Natural killer cell (primary cell): Measurements from ENCODE around the gene PRPF4. TPM values are rescaled to one million over a fixed set of nuclear protein-coding genes. Genes with fewer than 3 reads are reported as not detected.

Experiments used
- ATAC-seq, 3 donors: fragments of 150-1000 bp in 2 of 3; fragments of 200-7000 bp in 1 of 3; cut with Tn5 transposase; 1 replicate in 1 of 3; 2 replicates in 2 of 3; pipeline ENCODE4 v1.10.0; 2021; ENCODE audit warnings: mild to moderate bottlenecking in 2 of 3, moderate library complexity in 2 of 3
- DNase-seq, 2 donors: peaks; one replicate each; pipeline versions ENCODE4 v3.0.0 to v3.0.0-alpha.2; 2013 to 2021; ENCODE audit warnings: mixed read lengths in 1 of 2
- H3K27ac ChIP-seq: one replicate; pipeline ENCODE4 v1.5.1; 2013; ENCODE audit warnings: mild to moderate bottlenecking, low read length
- H3K27me3 ChIP-seq: one replicate; pipeline ENCODE4 v1.6.1; 2013; ENCODE audit warnings: low read length; ENCODE audit not compliant: control insufficient read depth, insufficient read depth
- H3K36me3 ChIP-seq: one replicate; pipeline ENCODE4 v1.6.1; 2013; ENCODE audit warnings: low read length; ENCODE audit not compliant: control insufficient read depth, insufficient read depth
- H3K4me1 ChIP-seq: one replicate; pipeline ENCODE4 v1.6.1; 2013; ENCODE audit warnings: low read length; ENCODE audit not compliant: control insufficient read depth, insufficient read depth
- H3K4me3 ChIP-seq: one replicate; pipeline ENCODE4 v1.5.1; 2013; ENCODE audit warnings: low read length
- H3K9me3 ChIP-seq: one replicate; pipeline ENCODE4 v1.6.1; 2013; ENCODE audit warnings: low read length; ENCODE audit not compliant: control insufficient read depth, insufficient read depth
- H3K27ac Mint-ChIP-seq, 2 donors: one replicate each; pipeline ENCODE4 v1.8.0; 2022; ENCODE audit warnings: mild to moderate bottlenecking in 2 of 2, mixed read lengths in 2 of 2, moderate library complexity in 1 of 2
- H3K27me3 Mint-ChIP-seq, 2 donors: one replicate each; pipeline ENCODE4 v1.8.0; 2022; ENCODE audit warnings: low read depth in 2 of 2, mixed read lengths in 2 of 2
- H3K36me3 Mint-ChIP-seq: one replicate; pipeline ENCODE4 v1.8.0; 2022; ENCODE audit warnings: mixed read lengths
- H3K4me1 Mint-ChIP-seq, 2 donors: one replicate each; pipeline ENCODE4 v1.8.0; 2022; ENCODE audit warnings: mixed read lengths in 2 of 2
- H3K4me3 Mint-ChIP-seq: one replicate; pipeline ENCODE4 v1.8.0; 2022; ENCODE audit warnings: mild to moderate bottlenecking, moderate library complexity, mixed read lengths
- H3K9me3 Mint-ChIP-seq, 2 donors: one replicate each; pipeline ENCODE4 v1.8.0; 2022; ENCODE audit warnings: mixed read lengths in 2 of 2
- CTCF ChIP-seq: fragments of 200-600 bp; IDR thresholded peaks from one replicate; pipeline ENCODE4 v1.8.0; 2022; ENCODE audit warnings: antibody characterized with exemption
- WGBS: methylation state at CpG from one replicate; pipeline ENCODE4 v1.1.7; 2013; ENCODE audit warnings: missing lambda C conversion rate; ENCODE audit not compliant: insufficient coverage; 5-methylcytosine and 5-hydroxymethylcytosine counted together
- intact Hi-C: fragments of 100-400 bp; cut with micrococcal nuclease; formaldehyde crosslinking; loops from one replicate; pipeline ENCODE4 v1.14.2; 2022
- total RNA-seq, 4 donors: library from RNA; stranded (reverse); fragments of 120-200 nt in 1 of 4; gene quantifications; one replicate each; pipeline versions ENCODE4 v1.2.3 to v1.2.4, GENCODE V29; 2013 to 2022

The PRPF4 gene
- total RNA-seq, 3 donors from 2014 or later (not counting 1 experiment from before 2014, with no cell fraction given), result 16.9 to 23.2 (median 21.1) TPM

- peaks cover 5% of the 10 kb centered on the region for H3K36me3 Mint-ChIP-seq
- H3K4me3 Mint-ChIP-seq, result no peak overlapping the region
- H3K27ac ChIP-seq, result no peak overlapping the region
- H3K27ac Mint-ChIP-seq, result no peak overlapping the region
- no peaks in the 10 kb centered on the region for H3K9me3 Mint-ChIP-seq
- no peaks in the 10 kb centered on the region for H3K4me1 Mint-ChIP-seq
- no peak for ATAC-seq
- intact Hi-C loops, result no loop called here
- no peaks in the 10 kb centered on the region for H3K4me1 ChIP-seq
- no peak for TF ChIP-seq CTCF
- H3K27me3 ChIP-seq, result no peaks in the 10 kb centered on the region
- no peak for DNase-seq
- 88% methylated on average over 1 of the region's 1 CpG for WGBS
- no peak overlapping the region for H3K4me3 ChIP-seq
- no peaks in the 10 kb centered on the region for H3K27me3 Mint-ChIP-seq
- no peaks in the 10 kb centered on the region for H3K9me3 ChIP-seq
- H3K36me3 ChIP-seq, result peaks cover 19% of the 10 kb centered on the region
These were observed 13.4 kb upstream of the PRPF4 start for GRCh38 chr9:113261917-113262671.

DNA sequence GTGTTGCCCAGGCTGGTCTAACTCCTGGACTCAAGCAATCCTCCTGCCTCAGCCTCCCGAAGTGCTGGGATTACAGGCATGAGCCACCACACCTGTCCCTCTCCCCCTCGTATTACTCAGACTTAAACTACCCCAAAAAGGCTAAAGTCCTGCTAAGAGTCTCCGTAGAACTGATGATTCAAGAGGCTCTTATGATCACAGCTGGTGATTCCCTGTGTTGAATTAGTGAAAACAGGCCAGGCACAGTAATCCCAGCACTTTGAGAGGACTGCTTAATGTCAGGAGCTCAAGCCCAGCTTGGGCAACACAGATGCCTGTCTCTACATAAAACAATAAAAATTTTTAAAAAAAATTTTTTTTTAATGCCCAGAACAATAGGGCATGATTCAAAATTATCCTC, 9.3 kb upstream of the PRPF4 start:
- no peak for TF ChIP-seq CTCF
- WGBS, result 96% methylated on average over 3 of the region's 3 CpGs
- intact Hi-C loops, result no loop called here
- peaks cover 5 to 11% of the 10 kb centered on the region in 2 donors for H3K4me1 Mint-ChIP-seq
- H3K9me3 Mint-ChIP-seq, result no peaks in the 10 kb centered on the region
- DNase-seq (no peak), ATAC-seq (no peak)
- H3K4me3 Mint-ChIP-seq, result no peak overlapping the region
- peaks cover 10% of the 10 kb centered on the region for H3K36me3 Mint-ChIP-seq
- no peaks in the 10 kb centered on the region for H3K4me1 ChIP-seq
- no peaks in the 10 kb centered on the region for H3K27me3 Mint-ChIP-seq
- H3K36me3 ChIP-seq, result peaks cover 39% of the 10 kb centered on the region
- no peaks in the 10 kb centered on the region for H3K9me3 ChIP-seq
- no peak overlapping the region for H3K27ac Mint-ChIP-seq
- H3K4me3 ChIP-seq, result no peak overlapping the region
- no peak overlapping the region for H3K27ac ChIP-seq
- H3K27me3 ChIP-seq, result no peaks in the 10 kb centered on the region

DNA sequence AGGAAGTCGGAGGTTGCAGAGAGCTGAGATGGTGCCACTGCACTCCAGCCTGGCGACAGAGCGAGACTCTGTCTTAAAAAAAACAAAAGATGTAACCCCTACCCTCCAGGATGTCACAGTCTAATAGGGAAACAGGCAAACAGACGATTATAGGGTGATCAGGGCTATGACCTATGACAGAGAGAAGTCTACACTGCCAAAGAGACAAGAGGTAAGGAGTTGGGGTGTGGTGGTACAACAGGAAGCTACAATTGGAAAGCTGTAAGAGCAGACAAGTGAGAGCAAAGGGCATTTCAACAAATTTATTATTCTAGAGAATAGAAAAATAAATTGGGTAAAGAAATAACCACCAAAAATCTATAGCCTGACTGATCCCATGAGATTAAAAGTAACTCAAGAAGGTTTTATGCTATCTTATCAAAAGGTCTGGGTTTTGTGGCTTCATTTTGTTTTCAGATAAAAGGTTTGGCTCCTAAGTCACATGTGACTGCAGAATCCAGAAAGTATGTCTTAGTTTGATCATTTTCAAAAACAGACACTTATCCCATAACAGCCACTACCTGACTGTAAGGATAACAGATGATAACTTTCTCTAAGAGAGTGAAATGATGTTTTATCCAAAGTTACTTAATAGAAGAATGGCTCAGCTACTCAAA, 7.4 kb upstream of the PRPF4 start:
- intact Hi-C loops, result no loop called here
- 96% methylated on average over 4 of the region's 4 CpGs for WGBS
- no peaks in the 10 kb centered on the region for H3K9me3 Mint-ChIP-seq
- H3K27me3 ChIP-seq, result no peaks in the 10 kb centered on the region
- H3K27ac Mint-ChIP-seq, result peak overlapping the region in 1 of 2 donors; percentile 53
- peaks cover 58% of the 10 kb centered on the region for H3K36me3 ChIP-seq
- H3K27ac ChIP-seq, result no peak overlapping the region
- H3K4me3 Mint-ChIP-seq, result no peak overlapping the region
- no peaks in the 10 kb centered on the region for H3K9me3 ChIP-seq
- H3K36me3 Mint-ChIP-seq, result peaks cover 13% of the 10 kb centered on the region
- TF ChIP-seq CTCF, result no peak
- H3K27me3 Mint-ChIP-seq, result no peaks in the 10 kb centered on the region
- ATAC-seq (no peak), DNase-seq (no peak)
- H3K4me1 Mint-ChIP-seq, result peaks cover 5 to 12% of the 10 kb centered on the region in 2 donors
- H3K4me3 ChIP-seq, result no peak overlapping the region
- H3K4me1 ChIP-seq, result no peaks in the 10 kb centered on the region
